Activated CD4-positive, alpha-beta T cell treated with anti-CD3 and anti-CD28 coated beads for 36 hours (primary cell): ENCODE measurements around the gene LAMC2. TPM values are rescaled to one million over a fixed set of nuclear protein-coding genes. Genes with fewer than 3 reads are reported as not detected.

Experiments used
- ATAC-seq: fragments of 200-7000 bp; cut with Tn5 transposase; one replicate; pipeline ENCODE4 v1.10.0; 2021; ENCODE audit warnings: mild to moderate bottlenecking, moderate library complexity
- CTCF ChIA-PET: fragments of 350-600 bp; sonication (Branson Sonifier 250); formaldehyde crosslinking; loops from one replicate; lab custom pipeline; 2021; ENCODE audit warnings: antibody characterized with exemption; lab: Charles Lee
- POLR2A ChIA-PET: fragments of 350-600 bp; sonication (Branson Sonifier 250); formaldehyde crosslinking; loops from one replicate; lab custom pipeline; 2021; ENCODE audit warnings: antibody characterized with exemption, inconsistent platforms; lab: Charles Lee
- DNase-seq: peaks from one replicate; pipeline ENCODE4 v3.0.0-alpha.2; 2020
- H3K27ac Mint-ChIP-seq: one replicate; pipeline ENCODE4 v1.8.0; 2021; ENCODE audit warnings: mixed read lengths
- H3K27me3 Mint-ChIP-seq: one replicate; pipeline ENCODE4 v1.8.0; 2021; ENCODE audit warnings: mixed read lengths
- H3K36me3 Mint-ChIP-seq: one replicate; pipeline ENCODE4 v1.8.0; 2021; ENCODE audit warnings: low read depth, mixed read lengths
- H3K4me1 Mint-ChIP-seq: one replicate; pipeline ENCODE4 v1.8.0; 2021; ENCODE audit warnings: mixed read lengths
- H3K4me3 Mint-ChIP-seq: one replicate; pipeline ENCODE4 v1.8.0; 2021; ENCODE audit warnings: mild to moderate bottlenecking, moderate library complexity, mixed read lengths
- H3K9me3 Mint-ChIP-seq: one replicate; pipeline ENCODE4 v1.8.0; 2021; ENCODE audit warnings: low read depth, mixed read lengths
- intact Hi-C, 2 experiments: fragments of 100-400 bp; cut with DNase I in 1 of 2; cut with micrococcal nuclease in 1 of 2; formaldehyde crosslinking; loops; one replicate each; pipeline versions ENCODE4 v1.14.2 to v1.15.1; 2022 to 2024; cut with DNase I, micrococcal nuclease
- total RNA-seq, 2 experiments: library from RNA; stranded (reverse); gene quantifications; one replicate each; pipeline ENCODE4 v1.2.3, GENCODE V29; 2021

The LAMC2 gene
- total RNA-seq, 2 experiments from 2014 or later = 0.21 to 0.91 TPM

DNA sequence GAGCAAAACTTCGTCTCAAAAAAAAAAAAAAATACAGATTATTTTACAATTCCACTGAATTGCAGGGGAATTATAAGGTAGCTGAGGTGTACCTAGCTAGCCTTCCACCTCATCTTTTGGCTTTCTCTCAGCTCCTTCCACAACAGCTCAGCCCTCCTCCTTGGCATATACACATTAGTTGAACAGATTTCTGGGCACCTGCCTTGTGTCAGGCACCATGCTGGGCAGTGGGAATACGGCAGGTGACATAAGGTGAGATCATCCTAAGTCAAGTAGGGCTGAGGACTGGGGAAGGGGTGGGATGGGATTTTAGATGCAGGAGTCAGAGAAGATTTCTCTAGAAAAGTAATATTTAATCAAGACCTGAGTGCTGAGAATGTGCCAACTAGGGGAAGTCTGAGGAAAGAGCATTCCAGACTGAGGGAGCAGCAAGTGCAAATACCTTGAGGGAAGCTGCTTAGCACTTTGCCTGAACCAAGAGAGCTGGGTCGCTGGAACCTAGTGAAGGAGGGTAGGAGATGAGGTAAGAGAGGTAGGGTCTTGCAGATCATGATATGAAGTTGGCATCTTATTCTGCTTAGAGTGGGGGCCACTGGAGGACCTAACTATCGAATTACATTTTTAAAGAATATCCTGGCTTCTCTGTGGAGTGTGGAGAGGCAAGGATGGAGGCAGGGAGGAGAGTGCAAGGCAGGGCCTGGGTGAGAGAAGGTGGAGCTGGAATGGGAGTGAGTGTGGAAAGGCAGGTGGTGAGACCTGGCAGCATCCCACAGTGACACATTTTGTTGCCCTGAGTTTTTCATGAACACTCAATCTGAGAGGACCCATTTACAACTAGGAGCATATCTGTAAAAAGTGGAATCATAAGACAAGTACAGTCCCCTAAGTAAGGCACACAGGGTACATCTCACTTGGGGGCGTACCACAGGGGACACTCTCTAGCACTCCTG lies 28.2 kb downstream of the LAMC2 start:
- ChIA-PET CTCF (no interaction called here), POLR2A (no interaction called here)
- Mint-ChIP-seq H3K36me3 (no peaks in the 10 kb centered on the region), H3K4me1 (peaks cover 12% of the 10 kb centered on the region), H3K9me3 (no peaks in the 10 kb centered on the region), H3K4me3 (no peak overlapping the region), H3K27me3 (peaks cover 9% of the 10 kb centered on the region), H3K27ac (no peak overlapping the region)
- ATAC-seq = no peak
- no peak for DNase-seq
- intact Hi-C loops = no loop called here

DNA sequence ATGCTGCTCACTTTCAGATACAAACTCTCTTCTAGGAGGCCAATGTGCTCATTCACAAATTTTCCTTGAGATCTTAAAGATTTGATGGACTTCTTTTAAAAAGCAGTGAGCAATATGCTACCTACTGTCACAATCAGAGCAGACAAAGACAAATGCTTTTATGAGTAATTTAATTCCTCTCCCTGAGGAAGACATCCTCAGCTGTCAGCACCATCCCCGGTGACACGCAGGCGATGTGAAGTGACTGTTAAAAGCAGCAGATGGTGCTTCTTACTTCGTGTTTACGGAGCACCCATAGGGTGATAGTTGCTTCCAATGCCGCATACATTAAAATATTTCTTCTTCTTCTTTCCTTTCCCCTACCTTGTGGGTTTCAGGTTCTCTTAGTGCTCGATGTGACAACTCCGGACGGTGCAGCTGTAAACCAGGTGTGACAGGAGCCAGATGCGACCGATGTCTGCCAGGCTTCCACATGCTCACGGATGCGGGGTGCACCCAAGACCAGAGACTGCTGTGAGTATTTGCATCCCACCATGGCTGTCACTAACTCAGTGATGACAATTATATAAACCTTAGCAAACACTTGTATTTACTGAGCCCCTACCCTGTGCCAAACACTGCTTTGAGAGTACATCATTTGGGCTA lies 29.1 kb downstream of the LAMC2 start:
- H3K36me3 Mint-ChIP-seq = no peaks in the 10 kb centered on the region
- intact Hi-C loops = no loop called here
- H3K9me3 Mint-ChIP-seq = no peaks in the 10 kb centered on the region
- CTCF ChIA-PET = no interaction called here
- ATAC-seq (no peak), DNase-seq (no peak)
- peaks cover 14% of the 10 kb centered on the region for H3K4me1 Mint-ChIP-seq
- H3K4me3 Mint-ChIP-seq = no peak overlapping the region
- no peak overlapping the region for H3K27ac Mint-ChIP-seq
- peaks cover 9% of the 10 kb centered on the region for H3K27me3 Mint-ChIP-seq
- POLR2A ChIA-PET = no interaction called here

DNA sequence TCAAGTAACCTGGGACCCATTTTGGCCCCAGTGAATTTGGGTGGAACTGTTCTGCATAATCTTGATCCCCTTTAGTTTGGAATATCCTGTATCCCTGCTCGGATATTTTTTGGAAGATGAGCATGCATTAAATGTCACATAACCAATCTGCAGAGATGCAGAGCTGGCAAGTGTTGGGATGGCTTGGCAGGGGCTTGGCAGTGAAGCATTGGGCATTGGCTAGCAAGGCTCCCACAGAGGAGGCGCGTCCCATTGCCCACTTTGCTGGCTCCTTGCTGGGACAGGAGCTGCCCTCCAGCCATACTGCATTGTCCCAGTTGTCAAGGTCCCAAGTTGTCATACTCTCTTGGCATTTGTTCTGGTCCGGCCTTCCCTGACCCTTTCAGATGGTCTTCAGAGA lies 29.9 kb downstream of the LAMC2 start:
- intact Hi-C loops = no loop called here
- ChIA-PET POLR2A (no interaction called here), CTCF (interaction anchor here (0.6 kb wide), 1 partner anchor 27 kb away, joined by 3 read pairs; no protein-coding TSS in a partner anchor)
- Mint-ChIP-seq H3K27me3 (peaks cover 9% of the 10 kb centered on the region), H3K9me3 (no peaks in the 10 kb centered on the region), H3K27ac (no peak overlapping the region), H3K4me1 (peaks cover 14% of the 10 kb centered on the region), H3K36me3 (no peaks in the 10 kb centered on the region), H3K4me3 (no peak overlapping the region)
- no peak for ATAC-seq
- no peak for DNase-seq

DNA sequence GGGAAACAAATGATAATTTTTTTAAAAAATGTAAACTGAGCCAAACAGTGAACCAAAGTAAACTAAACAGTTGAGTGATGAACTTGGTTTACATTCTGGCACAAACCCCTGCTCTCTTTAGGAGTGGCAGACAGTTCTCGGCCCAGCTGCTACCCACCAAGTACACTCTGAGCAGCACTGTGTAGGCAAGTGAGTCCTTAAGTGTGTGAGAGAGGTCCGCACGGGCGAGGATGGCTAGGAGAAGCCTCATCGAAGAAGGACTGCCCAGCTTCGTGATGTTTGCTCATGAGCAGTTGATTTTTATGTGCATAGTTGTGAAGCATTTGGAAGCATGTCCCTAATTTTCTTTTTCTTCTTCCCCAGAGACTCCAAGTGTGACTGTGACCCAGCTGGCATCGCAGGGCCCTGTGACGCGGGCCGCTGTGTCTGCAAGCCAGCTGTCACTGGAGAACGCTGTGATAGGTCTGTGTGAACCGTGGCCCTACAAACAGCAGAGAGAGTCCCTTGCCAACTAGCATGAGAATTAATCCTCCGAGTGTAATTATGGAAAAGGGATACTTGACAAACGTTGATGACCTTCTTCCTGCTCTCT lies 32.1 kb downstream of the LAMC2 start:
- Mint-ChIP-seq H3K9me3 (no peaks in the 10 kb centered on the region), H3K27ac (no peak overlapping the region), H3K36me3 (no peaks in the 10 kb centered on the region), H3K4me1 (peaks cover 14% of the 10 kb centered on the region), H3K4me3 (no peak overlapping the region), H3K27me3 (peaks cover under 1% of the 10 kb centered on the region)
- no peak for DNase-seq
- intact Hi-C loops = no loop called here
- no peak for ATAC-seq
- ChIA-PET POLR2A (no interaction called here), CTCF (no interaction called here)

DNA sequence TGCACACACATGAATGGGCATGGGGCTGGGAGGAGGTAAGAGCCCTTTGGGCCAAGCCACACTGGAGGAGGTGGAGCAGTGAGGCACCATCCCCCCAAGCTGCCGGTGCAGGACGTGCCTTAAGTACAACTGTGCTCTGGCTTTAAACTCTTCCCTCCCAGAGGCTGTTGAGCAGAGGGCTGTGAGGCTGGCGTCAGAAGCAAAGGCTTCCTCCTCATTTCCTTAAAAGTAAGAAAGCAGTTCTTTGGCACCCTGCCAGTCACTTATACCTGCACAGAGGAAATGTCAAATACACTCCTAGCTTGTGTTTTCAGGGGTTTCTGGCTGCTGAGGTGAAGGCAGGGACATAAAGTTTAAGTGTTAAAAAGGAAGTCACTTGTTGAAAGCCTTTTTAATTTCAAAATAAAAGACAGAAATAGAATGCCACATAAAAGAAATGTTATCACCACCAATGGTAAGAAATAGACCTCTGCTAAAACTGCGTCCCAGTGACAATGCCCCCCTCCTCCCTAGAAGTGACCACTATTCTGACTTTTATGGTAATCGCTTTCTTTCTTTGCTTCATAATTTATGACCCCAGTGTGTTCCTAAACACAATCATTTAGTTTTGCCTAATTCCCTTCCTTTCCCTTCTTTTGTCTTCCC lies 33.0 kb downstream of the LAMC2 start:
- ATAC-seq = peak; percentile 74
- peak; percentile 35 for DNase-seq
- CTCF ChIA-PET = no interaction called here
- Mint-ChIP-seq H3K27me3 (no peaks in the 10 kb centered on the region), H3K27ac (no peak overlapping the region), H3K9me3 (no peaks in the 10 kb centered on the region), H3K36me3 (no peaks in the 10 kb centered on the region), H3K4me1 (peaks cover 14% of the 10 kb centered on the region), H3K4me3 (no peak overlapping the region)
- intact Hi-C loops = no loop called here
- POLR2A ChIA-PET = no interaction called here

DNA sequence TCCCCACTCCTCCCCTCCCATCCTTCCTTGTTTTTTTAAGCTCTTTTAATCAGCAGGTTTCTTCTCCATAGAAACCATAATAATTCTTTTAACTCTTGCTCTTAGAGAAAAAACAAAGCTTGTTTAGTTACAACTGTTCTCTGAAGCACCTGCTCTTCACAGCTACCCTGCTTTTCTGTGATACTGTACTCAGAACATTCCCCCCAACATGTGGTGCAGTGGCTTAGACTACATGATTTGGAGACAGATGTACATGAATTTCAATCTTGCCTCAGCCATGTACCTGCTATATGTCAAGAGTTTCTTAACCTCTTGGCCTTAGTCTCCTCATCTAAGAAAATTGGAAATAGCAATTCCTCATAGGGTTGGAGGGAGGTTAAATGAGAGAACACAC lies 33.5 kb downstream of the LAMC2 start:
- ChIA-PET CTCF (interaction anchor here (0.6 kb wide), 1 partner anchor 1138 kb away, joined by 3 read pairs; no protein-coding TSS in a partner anchor), POLR2A (no interaction called here)
- intact Hi-C loops = no loop called here
- ATAC-seq = no peak
- no peak for DNase-seq
- Mint-ChIP-seq H3K4me3 (no peak overlapping the region), H3K4me1 (peaks cover 14% of the 10 kb centered on the region), H3K27ac (peak overlapping the region; percentile 2), H3K9me3 (no peaks in the 10 kb centered on the region), H3K27me3 (no peaks in the 10 kb centered on the region), H3K36me3 (no peaks in the 10 kb centered on the region)

DNA sequence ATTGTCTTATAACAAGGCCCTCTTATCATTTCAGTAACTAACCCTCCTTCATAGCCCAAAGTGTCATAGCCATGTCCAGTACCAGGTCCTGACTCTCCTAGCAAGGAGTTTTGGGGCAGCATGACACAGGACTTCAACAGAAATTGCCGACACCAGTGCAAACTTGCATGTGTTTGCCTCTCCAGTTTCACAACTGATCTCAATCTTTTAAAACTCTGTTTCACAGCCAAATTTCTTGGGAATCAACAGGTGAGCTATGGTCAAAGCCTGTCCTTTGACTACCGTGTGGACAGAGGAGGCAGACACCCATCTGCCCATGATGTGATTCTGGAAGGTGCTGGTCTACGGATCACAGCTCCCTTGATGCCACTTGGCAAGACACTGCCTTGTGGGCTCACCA lies 36.8 kb downstream of the LAMC2 start:
- intact Hi-C loops = no loop called here
- ATAC-seq (no peak), DNase-seq (no peak)
- no peaks in the 10 kb centered on the region for H3K9me3 Mint-ChIP-seq
- H3K27ac Mint-ChIP-seq = no peak overlapping the region
- H3K4me1 Mint-ChIP-seq = peaks cover 22% of the 10 kb centered on the region
- ChIA-PET POLR2A (no interaction called here), CTCF (interaction anchor here (2.3 kb wide), 1 partner anchor 13 kb away, joined by 5 read pairs; no protein-coding TSS in a partner anchor)
- H3K27me3 Mint-ChIP-seq = no peaks in the 10 kb centered on the region
- H3K36me3 Mint-ChIP-seq = no peaks in the 10 kb centered on the region
- H3K4me3 Mint-ChIP-seq = no peak overlapping the region

DNA sequence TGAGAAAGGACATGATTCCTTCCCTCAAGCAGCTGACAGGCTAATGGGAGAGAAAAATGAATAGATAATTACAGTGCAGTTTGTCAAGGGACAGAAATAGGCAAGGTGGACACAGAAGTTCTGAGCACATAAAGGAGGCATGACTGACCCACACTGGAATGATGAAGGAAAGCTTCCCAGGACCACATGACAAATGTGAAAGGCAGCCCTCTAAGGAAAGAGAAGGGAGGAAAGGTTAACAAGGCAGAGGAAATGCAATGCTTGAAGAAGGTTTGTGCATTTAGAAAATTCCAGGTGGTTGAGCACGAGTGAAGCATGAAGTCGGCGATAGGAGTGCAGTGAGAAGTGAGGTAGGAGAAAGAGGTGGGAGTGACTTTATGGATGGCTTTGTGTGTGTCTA lies 37.4 kb downstream of the LAMC2 start:
- DNase-seq (no peak), ATAC-seq (no peak)
- intact Hi-C loops = no loop called here
- ChIA-PET POLR2A (no interaction called here), CTCF (interaction anchor here (1.3 to 2.3 kb wide), 2 partner anchors 11 to 14 kb away, joined by 3 to 5 read pairs; no protein-coding TSS in a partner anchor)
- Mint-ChIP-seq H3K9me3 (no peaks in the 10 kb centered on the region), H3K4me1 (peaks cover 22% of the 10 kb centered on the region), H3K27me3 (no peaks in the 10 kb centered on the region), H3K4me3 (no peak overlapping the region), H3K27ac (no peak overlapping the region), H3K36me3 (no peaks in the 10 kb centered on the region)

DNA sequence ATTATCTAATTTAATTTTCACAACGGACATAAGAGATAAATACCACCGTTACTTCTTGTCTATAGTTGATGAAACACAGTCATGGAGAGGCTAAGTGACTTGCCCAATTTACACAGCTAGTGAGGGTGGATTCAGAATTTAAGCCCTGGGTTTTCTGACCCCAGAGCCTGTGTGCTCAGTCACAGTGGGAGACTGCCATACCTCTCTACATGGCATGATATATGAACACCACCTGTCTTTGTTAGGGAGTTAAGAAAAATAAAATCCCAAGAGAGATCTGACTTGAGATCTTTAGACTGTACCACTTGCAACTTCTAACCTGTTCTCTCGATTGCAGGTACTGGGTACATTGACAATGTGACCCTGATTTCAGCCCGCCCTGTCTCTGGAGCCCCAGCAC lies 40.3 kb downstream of the LAMC2 start:
- intact Hi-C loops = no loop called here
- DNase-seq (no peak), ATAC-seq (no peak)
- POLR2A ChIA-PET = no interaction called here
- no peak overlapping the region for H3K27ac Mint-ChIP-seq
- CTCF ChIA-PET = interaction anchor here (1.1 kb wide), 1 partner anchor 23 kb away, joined by 3 read pairs; no protein-coding TSS in a partner anchor
- H3K4me1 Mint-ChIP-seq = peaks cover 8% of the 10 kb centered on the region
- no peaks in the 10 kb centered on the region for H3K36me3 Mint-ChIP-seq
- H3K27me3 Mint-ChIP-seq = no peaks in the 10 kb centered on the region
- H3K4me3 Mint-ChIP-seq = no peak overlapping the region
- H3K9me3 Mint-ChIP-seq = no peaks in the 10 kb centered on the region

DNA sequence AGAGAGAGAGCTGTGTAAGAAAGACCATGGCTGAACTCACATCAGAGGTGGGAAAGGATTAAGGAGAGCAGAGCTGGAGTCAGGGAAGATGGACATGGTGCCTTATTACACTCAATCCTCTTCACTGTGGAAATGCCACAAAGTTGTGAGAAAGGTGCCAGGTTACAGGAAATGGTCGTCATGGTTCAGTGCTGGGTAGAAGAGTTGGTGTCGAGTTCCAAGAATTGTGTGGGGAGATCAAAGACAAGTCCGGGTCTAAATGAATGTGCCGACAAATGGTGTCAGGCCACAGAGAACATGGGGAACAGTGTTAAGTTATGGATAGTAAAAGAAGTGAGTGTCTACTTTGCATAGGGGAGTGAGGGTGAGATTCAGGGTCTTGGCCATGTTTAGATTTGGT lies 40.9 kb downstream of the LAMC2 start:
- no peak overlapping the region for H3K4me3 Mint-ChIP-seq
- H3K27ac Mint-ChIP-seq = no peak overlapping the region
- intact Hi-C loops = loop anchor here in 1 of 2 experiments (1.0 kb wide), 1 partner anchor 265 kb away; no protein-coding TSS in a partner anchor
- peak; percentile 11 for DNase-seq
- no peaks in the 10 kb centered on the region for H3K9me3 Mint-ChIP-seq
- H3K27me3 Mint-ChIP-seq = no peaks in the 10 kb centered on the region
- POLR2A ChIA-PET = no interaction called here
- peaks cover 8% of the 10 kb centered on the region for H3K4me1 Mint-ChIP-seq
- no peaks in the 10 kb centered on the region for H3K36me3 Mint-ChIP-seq
- peak; percentile 65 for ATAC-seq
- CTCF ChIA-PET = interaction anchor here (2.1 kb wide), 1 partner anchor 262 kb away, joined by 8 read pairs; no protein-coding TSS in a partner anchor
